GM19397 (cell line): Measurements from ENCODE around the gene ITM2C.
A peak's percentile ranks its signal among the peaks of the same experiment; 100 is the strongest.

ENCODE experiments used
- ATAC-seq: cut with Tn5 transposase; IDR thresholded peaks from one replicate; pipeline ENCODE4 v1.9.1; 2021; ENCODE audit warnings: mild to moderate bottlenecking, moderate library complexity; ENCODE audit not compliant: unreplicated experiment

The ITM2C gene, protein sequence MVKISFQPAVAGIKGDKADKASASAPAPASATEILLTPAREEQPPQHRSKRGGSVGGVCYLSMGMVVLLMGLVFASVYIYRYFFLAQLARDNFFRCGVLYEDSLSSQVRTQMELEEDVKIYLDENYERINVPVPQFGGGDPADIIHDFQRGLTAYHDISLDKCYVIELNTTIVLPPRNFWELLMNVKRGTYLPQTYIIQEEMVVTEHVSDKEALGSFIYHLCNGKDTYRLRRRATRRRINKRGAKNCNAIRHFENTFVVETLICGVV

DNA sequence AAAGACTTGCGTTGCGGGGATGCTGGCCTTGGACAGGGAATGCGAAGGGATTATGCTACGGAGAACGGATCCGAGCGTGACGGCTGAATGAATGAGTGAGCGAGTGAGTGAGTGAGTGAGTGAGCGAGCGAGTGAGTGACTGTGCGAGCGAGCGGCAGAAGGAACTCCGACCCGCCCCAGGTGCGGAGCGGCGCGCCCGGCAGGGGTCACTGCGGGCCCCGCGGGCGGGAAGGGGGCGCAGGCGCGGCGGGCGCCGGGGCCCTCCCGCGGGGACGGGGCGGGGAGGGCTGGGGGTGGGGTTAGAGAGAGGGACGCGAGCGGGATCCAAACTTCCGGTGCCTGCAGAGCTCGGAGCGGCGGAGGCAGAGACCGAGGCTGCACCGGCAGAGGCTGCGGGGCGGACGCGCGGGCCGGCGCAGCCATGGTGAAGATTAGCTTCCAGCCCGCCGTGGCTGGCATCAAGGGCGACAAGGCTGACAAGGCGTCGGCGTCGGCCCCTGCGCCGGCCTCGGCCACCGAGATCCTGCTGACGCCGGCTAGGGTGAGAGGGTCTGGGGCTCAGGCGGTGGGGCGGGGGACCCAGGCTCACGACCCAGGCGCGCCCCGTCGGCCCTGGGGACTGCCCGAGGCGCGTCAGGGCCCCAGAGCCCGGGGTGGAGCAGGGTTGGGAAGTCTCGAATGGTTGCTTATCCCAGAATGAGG lies at the start of gene ITM2C:
Gene ITM2C, plus strand, starts transcription at position 338 of the 702 bp plus-strand sequence. Its CDS starts 84 bp downstream, at position 422.
- ATAC-seq = peak; percentile 71

DNA sequence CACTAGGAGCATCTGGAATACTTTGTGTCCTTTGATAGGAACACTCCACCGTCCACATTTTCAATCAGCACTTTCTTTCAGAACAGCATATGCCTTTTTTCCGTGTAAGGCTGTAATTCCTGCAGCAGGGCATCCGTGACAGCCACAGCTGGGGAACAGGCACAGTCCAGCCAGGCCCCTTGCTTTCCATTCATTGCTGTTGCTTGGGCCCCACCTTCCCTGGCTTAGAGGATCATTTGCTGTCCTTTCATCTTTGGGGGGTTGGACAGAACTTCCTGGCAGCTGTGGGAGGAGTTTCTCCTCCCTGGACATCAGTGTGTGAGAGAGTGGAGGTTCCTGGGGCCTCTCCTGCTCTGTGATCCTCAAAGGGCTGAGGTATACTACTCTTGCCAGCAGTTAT lies 49.7 kb upstream of the ITM2C start:
- no peak for ATAC-seq

DNA sequence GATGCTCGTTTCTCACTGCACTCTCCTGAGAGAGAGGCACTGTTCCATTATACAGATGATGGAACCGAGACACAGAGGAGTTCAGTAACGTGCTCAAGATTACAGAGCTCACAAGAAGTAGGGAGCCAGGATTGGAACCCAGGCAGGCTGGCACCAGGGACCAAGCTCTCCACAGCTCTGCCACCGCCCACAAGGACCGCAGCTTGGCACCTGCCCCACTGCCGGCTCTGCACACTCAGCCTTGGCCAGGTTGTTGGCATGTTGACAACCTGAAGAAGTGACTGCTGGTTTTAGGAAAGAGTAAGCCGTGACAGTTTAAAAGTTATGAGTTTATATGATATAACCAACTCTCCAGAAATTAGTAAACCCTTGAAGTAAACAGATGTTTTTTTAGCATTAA lies 48.0 kb upstream of the ITM2C start:
- ATAC-seq = no peak

DNA sequence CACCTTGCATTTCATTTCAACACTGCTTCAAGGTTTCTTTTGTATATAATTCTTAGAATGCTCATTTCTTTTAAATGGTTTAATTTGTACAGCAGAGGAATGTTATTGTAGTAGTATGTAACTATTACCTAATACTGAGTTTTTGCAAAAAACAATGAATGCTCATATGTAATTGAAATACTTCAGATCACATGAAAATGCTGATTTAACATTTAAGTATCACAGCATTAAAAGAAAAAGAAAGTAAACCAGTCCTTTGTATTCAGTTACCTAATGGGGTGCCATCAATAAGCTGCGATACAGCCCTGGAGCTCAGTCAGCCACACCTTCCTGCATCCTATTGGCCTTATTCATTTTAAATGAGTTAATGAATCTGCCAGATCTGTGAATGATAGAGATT lies 45.3 kb upstream of the ITM2C start:
- ATAC-seq = no peak

DNA sequence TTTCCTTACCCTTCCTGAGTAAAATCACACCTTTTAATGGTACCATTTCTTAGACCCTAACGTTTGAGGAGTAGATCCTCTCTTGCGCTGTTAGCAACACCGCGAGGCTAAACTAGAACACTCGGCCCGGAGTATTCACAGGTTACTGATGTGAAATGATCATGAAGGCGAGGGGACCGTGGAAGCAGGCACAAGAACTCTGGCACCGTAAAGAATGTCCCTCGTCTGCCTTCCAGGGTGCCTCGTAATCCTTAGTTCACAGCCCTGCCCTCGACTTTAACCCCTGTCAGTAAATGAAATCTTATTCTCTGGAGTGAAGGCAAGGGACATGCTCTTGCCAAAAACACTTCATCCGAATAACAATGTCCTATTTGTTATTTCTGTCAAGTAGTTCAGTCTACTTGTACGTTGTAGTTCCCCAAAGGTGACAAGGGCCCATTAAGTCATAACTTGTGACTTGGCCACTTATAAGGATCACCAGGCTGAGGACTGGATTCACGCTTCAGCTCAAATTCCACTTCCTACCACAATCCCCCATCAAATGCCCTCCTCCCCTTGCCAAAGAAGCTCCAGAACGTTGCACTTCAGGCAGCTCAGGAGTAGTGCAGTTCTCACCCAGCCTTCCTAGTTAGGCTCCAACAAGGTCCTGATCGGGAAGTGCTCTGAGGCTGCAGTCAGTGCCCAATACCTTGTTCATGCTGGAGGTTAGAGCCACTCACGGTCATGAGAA lies 43.3 kb upstream of the ITM2C start:
- ATAC-seq = no peak

DNA sequence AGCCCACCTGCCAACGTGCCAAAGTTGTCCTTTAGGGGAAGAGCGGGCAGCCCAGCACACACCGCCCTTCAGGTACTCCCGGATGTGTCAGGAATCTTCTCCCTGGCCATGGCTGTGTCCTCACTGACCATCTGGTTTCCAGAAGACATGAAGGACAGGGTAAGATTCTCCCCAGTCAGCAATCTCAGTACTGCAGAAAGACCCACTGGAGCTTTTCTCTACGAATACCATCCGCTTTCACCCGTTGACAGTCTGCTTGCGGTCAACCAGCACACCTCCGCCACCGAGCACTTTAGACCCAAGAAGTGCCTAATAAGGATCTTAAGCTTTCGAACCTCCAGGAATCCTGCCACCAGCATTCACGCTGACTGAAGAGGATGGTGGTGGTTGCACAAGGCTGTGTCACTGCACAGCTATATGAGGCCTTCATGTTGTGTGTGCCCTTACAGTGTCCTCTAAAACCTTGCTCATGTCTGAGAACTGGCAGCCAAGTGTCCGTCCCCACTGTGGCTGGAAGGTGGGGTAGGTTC lies 42.7 kb upstream of the ITM2C start:
- ATAC-seq = no peak

DNA sequence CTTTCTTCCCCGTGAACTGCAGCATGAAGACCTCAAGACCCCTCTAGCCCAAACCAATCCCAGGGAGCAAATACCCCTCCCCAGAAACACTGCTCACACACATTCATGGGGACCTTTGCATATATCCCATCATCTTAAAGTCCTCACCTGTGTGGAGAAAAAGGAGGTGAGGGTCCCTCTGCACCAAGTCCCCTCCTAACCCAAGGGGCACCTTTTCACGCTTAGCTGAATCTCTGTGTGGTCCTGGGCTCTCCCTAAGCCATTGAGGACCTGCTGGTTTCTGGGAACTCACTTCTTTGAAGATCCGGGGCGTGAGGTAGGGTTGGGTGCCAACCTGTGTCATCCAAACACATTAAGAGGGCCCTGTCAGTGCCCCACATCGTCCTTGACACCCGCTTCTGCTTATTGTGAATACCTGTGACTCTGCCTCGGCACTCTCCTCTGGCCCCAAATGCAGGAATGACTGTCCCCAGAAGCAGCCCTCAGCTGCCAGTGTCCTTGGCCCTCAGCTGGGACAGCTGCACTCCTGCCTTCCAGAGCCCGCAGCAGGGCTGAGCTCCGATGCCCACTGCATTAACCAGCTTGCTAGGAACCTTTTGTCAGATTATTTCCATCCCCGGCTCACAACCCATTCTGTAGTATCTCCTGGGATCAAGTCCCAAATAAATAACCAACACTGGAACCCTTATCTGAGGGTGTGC lies 41.3 kb upstream of the ITM2C start:
- no peak for ATAC-seq

DNA sequence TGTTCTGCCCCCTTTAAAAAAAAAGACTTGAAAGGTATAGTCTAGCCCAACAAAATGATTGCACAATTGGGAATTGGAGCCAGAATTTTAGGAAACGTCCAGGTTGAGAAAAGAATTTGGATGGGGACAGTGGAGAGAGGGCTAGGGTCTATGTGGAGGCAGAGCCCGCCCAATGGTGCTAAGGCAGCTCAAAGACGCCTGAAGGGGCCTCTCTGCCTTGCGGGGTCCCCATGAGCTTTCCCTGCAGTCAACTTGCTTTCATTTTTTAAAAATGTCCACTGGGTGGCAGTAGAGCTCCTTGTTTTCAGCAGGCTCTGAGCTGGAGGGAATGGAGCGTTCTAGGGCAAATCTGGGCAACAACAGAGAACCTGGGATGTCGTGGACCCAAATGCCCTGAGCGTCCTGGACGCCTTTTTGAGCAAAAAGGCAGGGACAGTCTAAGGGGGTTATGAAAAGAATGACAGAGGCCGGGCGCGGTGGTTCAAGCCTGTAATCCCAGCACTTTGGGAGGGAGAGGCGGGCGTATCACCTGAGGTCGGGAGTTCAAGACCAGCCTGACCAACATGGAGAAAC lies 40.2 kb upstream of the ITM2C start:
- no peak for ATAC-seq

DNA sequence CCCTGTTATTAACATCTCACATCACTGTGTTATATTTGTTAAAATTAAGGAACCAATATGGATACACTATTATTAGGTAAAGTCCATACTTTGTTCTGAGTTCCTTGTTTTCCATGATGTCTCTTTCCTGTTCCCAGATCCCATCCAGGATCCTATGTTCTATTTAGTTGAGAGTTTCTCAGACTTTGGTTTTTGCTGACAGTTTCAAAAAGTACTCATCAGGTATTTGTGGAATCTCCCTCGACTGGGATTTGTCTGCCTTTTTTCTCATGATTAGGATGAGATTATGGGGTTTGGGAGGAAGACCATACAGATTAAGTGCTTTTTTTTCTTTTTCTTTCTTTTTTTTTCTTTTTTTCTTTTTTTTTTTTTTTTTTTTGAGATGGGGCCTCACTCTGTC lies 39.4 kb upstream of the ITM2C start:
- no peak for ATAC-seq

DNA sequence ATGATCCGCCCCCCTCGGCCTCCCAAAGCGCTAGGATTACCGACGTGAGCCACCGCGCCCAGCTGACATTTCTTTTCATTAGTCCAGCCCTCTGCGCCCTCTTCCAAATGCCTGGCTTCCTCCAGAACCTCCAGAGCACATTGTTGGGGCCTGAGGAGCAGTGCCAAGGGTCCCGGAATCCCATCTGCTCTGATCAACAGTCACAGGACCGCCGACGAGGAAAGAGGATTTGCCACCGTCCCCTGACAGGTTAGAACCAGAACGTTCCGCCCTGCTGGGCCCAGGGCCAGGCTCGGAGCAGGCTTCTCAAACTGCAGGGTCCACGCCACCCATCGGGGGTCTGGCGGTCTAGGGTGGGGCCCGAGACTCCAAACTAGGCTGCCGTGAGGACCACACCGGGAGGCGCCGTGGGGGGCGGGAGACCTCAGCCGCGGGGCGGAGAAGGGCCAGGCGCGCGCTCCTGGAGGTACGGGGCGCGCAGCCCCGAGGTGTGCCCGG lies 36.9 kb upstream of the ITM2C start:
- no peak for ATAC-seq

DNA sequence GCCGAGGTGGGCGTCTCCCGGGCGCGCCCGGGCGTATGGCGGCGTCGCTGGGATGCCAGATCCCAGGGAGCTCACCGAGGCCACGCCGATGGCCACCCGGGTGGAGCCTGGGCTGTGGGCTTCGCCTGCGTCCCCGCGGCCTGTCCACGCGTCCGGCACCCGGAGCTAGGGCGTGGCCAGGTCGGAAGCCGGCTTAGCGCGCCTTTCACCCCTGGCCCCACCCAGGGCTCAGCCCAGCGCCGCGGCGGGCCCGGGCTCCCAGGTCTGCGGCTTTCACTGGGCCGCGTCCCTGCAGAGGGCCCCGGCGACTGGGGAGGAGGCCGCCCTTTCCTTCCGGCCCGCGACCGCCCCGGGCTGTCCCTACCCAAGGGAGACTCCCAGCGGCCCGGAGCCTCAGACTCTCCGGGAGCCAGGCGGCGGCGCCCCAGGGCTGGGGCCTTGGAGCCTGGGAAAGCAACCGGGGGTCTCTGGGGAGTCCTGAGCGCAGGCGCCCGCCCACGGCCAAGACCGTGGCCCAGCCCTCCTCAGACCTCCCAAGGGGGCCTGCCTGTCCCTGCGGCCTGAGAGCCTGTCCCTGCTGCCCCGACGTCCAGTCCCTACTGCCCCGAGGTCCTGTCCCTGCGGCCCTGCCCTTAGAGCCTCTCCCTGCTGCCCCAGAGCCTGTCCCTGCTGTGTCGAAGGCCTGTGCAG lies 36.3 kb upstream of the ITM2C start:
- ATAC-seq = no peak

DNA sequence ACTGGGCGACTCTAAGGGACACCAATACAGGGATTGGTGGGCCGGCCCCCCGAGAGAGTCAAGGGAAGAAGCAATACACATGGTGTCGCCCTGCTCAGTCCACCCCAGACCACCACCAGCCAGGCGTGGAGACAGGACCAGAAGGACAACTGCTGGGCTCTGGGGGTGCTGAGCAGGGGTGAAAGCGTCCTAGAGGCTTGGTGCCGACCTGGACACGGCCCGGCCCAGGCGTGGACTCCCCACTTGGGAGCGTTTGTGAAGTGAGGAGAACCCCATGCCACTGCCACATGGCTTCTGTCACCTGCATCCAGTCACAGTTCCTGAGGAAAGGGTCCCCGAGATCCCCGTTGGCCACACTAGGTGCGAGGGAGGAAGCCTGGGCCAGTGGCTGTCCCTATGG lies 35.4 kb upstream of the ITM2C start:
- ATAC-seq = no peak

DNA sequence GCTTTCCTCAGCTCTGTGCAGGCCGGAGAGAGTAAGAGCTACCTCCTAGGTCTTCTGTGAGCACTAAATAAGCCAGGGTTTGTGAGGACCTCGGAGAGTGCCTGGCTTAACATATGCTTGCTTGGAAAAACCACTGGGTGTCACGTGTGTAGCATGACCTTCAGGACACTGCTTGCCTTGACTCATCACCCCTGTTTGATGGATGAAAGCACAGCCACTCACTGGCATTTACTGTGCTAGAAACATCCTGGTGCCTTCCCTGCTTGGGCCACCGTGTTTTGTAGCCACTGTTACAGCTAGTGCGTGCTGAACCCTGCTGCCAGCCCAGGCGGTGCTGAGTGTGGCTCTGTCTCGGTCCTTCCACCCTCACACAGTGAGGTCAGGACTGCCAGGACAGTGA lies 34.8 kb upstream of the ITM2C start:
- no peak for ATAC-seq

DNA sequence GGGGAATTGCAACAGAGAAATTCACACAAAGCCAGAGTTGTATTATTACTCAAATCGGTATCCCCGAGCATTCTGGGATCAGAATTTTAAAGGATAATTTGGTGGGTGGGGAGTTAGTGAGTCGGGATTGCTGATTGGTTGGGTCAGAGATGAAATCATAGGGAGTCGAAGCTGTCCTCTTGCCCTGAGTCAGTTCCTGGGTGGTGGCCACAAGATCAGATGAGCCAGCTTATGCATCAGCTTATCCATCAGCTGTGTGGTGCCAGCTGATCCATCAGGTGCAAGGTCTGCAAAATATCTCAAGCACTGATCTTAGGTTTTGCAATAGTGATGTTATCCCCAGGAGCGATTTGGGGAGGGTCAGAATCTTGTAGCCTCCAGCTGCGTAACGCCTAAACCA lies 34.3 kb upstream of the ITM2C start:
- no peak for ATAC-seq

DNA sequence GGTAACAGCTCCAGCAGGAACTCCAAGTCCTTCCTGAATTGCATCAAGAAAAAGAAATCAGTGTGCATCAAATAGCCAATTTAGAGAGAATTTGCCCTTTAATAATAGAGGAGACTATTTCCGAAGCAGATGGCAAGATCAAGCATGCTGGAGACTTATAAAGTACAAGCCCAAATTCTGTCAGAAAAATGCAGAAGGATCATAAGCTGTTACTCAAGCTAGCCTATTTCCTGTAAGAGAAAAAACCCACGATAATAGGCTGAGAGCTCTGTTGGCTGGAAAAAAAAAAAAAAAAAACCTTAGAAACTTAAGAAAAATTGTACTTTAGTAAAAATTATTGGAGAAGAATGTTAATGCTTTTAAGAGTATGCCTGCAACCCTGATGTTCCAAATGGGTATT lies 24.4 kb upstream of the ITM2C start:
- no peak for ATAC-seq

DNA sequence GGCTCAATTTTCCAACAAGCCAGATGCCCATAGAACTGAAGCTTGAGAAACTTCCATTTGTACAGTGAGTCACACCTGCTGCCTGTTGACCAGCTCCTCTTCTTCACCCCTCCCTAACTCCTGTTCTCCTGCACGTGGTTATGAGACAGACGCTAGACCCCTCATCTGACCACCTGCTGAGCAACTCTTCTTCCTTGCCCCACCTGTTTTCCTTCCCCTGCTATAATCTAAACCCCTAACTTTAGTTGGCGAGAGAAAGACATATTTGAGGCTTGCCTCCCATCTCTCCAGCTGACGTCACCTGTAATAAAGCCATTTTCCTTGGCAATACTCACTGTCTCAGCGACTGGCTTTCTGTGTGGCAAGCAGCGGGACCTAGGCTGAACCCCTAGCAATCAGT lies 22.3 kb upstream of the ITM2C start:
- ATAC-seq = no peak

DNA sequence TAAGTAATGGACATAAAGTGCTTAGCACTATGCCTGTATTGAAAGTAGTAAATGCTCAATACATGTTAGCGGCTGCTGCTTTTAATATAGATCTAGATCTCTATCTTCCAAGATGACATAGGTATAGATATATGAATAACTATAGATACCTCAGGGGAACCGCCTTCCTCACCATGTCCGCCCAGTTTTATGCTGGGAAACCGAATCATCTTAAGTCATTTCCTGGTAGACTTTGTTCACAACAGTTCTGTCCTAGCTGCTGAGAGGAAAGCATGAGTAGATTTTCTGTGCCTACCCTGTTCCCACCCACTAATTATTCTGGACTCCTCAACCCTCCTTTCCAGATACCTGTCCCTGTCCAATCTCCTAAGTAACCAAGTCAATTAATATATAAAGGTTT lies 21.6 kb upstream of the ITM2C start:
- no peak for ATAC-seq

DNA sequence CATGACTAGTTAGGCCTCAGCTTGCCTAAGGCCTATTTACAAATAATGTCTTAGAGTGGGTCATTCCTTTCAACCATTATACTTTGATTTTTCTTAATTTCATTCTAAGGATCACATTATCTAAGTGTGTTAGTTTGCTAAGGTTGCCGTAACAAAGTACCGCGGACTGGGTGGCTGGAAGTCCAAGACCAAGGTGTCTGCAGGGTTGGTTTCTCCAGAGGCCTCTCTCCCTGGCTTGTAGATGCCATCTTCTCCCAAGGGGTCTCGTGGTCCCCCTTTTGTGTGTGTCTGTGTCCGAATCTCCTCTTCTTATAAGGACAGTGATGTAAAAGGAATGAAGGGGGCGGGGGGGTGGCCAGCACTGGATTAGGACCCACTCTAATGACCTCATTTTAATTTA lies 18.4 kb upstream of the ITM2C start:
- ATAC-seq = no peak

DNA sequence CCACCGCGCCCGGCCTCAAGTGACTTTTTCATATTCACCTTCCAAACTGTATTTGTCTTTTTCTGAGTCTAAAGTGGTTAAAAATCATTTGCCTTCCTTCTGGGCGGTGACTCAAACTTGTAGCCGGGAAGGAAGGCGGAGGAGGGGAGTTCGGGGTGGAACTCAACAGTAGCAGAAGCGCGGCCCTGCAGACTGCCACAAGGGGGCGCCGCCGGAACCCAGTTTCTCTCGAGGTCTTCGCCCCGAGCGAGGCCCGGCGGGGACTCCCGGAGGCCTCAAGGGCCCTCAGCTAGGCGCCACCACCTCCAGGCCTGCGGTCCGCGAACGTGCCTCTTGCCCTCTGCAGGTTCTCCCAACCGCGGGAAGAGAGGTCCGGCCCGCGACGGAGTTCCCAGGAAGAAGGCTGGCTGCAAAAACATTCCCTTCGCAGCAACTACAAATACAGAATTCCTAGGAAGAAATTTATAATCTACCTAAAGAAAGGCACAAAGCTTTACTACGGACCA lies 16.8 kb upstream of the ITM2C start:
- ATAC-seq = peak; percentile 91
